ENCODE results near the gene ZNF687.

ZNF687 gene

DNA sequence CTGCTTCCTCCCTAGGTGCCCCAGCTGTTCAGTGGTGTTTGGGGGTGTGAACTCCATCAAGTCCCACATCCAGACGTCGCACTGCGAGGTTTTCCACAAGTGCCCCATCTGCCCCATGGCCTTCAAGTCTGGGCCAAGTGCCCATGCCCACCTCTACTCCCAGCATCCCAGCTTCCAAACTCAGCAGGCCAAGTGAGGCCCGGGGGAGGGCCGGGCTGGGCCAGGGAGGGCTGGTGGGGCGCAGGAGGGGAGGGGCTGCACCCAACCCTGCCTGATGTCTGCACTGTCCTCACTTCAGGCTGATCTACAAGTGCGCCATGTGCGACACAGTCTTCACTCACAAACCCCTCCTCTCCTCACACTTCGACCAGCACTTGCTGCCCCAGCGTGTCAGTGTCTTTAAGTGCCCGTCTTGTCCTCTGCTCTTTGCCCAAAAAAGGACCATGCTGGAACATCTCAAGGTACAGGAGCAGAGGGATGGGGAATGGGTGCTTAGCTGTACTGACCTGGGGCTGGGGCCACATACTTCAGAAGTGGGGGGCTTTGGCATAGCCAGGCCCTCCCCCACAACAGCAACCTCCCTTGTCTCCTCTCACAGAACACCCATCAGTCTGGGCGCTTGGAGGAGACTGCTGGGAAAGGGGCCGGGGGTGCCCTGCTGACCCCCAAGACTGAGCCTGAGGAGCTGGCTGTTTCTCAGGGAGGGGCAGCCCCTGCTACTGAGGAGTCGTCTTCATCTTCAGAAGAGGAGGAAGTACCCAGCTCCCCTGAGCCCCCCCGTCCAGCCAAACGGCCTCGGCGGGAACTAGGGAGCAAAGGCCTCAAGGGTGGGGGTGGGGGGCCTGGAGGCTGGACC is 7.2 kb downstream of the ZNF687 start:
- Histone ChIP-seq H3K9me3 (ENCODE audit: severe bottlenecking) (no peaks in the 10 kb centered on the region), H3K27ac (ENCODE audit: poor library complexity, severe bottlenecking) (no peak overlapping the region), H3K27me3 (ENCODE audit: insufficient read depth, poor library complexity, severe bottlenecking) (no peaks in the 10 kb centered on the region), H3K36me3 (ENCODE audit: low read depth) (peaks cover 67% of the 10 kb centered on the region), H3K4me1 (ENCODE audit: insufficient read depth, poor library complexity, severe bottlenecking) (no peaks in the 10 kb centered on the region), H3K4me3 (ENCODE audit: severe bottlenecking) (no peak overlapping the region)
- DNase-seq (ENCODE audit: low spot score) = no peak
- TF ChIP-seq, protein P1, sequence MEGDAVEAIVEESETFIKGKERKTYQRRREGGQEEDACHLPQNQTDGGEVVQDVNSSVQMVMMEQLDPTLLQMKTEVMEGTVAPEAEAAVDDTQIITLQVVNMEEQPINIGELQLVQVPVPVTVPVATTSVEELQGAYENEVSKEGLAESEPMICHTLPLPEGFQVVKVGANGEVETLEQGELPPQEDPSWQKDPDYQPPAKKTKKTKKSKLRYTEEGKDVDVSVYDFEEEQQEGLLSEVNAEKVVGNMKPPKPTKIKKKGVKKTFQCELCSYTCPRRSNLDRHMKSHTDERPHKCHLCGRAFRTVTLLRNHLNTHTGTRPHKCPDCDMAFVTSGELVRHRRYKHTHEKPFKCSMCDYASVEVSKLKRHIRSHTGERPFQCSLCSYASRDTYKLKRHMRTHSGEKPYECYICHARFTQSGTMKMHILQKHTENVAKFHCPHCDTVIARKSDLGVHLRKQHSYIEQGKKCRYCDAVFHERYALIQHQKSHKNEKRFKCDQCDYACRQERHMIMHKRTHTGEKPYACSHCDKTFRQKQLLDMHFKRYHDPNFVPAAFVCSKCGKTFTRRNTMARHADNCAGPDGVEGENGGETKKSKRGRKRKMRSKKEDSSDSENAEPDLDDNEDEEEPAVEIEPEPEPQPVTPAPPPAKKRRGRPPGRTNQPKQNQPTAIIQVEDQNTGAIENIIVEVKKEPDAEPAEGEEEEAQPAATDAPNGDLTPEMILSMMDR (IDR thresholded peaks at IDR 0.05; ENCODE audit: poor library complexity, severe bottlenecking) = no peak
- ATAC-seq (ENCODE audit: low read depth) = no peak

GRCh38 chr1:151289991-151290708 is 8.1 kb downstream of the ZNF687 start:
- no peak overlapping the region for H3K27ac ChIP-seq (ENCODE audit: poor library complexity, severe bottlenecking)

GRCh38 chr1:151290709-151291303 is 8.7 kb downstream of the ZNF687 start:
- no peaks in the 10 kb centered on the region for H3K9me3 ChIP-seq (ENCODE audit: severe bottlenecking)
- no peak for ATAC-seq (ENCODE audit: low read depth)

More at GRCh38 chr1:151289991-151290708, 8.1 kb downstream of the ZNF687 start:
- H3K9me3 ChIP-seq (ENCODE audit: severe bottlenecking) = no peaks in the 10 kb centered on the region
- DNase-seq (ENCODE audit: low spot score) = no peak
- H3K4me3 ChIP-seq (ENCODE audit: severe bottlenecking) = no peak overlapping the region
- peaks cover 75% of the 10 kb centered on the region for H3K36me3 ChIP-seq (ENCODE audit: low read depth)
- H3K27me3 ChIP-seq (ENCODE audit: insufficient read depth, poor library complexity, severe bottlenecking) = no peaks in the 10 kb centered on the region
- ATAC-seq (ENCODE audit: low read depth) = no peak
- H3K4me1 ChIP-seq (ENCODE audit: insufficient read depth, poor library complexity, severe bottlenecking) = no peaks in the 10 kb centered on the region
- TF ChIP-seq, protein P1 (IDR thresholded peaks at IDR 0.05; ENCODE audit: poor library complexity, severe bottlenecking) = no peak

GRCh38 chr1:151292207-151293030 is 10.3 kb downstream of the ZNF687 start:
- H3K27ac ChIP-seq (ENCODE audit: poor library complexity, severe bottlenecking) = no peak overlapping the region
- no peaks in the 10 kb centered on the region for H3K27me3 ChIP-seq (ENCODE audit: insufficient read depth, poor library complexity, severe bottlenecking)
- H3K4me3 ChIP-seq (ENCODE audit: severe bottlenecking) = no peak overlapping the region
- ATAC-seq (ENCODE audit: low read depth) (no peak), DNase-seq (ENCODE audit: low spot score) (no peak)
- TF ChIP-seq, protein P1 (IDR thresholded peaks at IDR 0.05; ENCODE audit: poor library complexity, severe bottlenecking) = no peak
- H3K36me3 ChIP-seq (ENCODE audit: low read depth) = peaks cover 89% of the 10 kb centered on the region
- H3K9me3 ChIP-seq (ENCODE audit: severe bottlenecking) = no peaks in the 10 kb centered on the region
- no peaks in the 10 kb centered on the region for H3K4me1 ChIP-seq (ENCODE audit: insufficient read depth, poor library complexity, severe bottlenecking)

More at GRCh38 chr1:151290709-151291303, 8.7 kb downstream of the ZNF687 start:
- Histone ChIP-seq H3K36me3 (ENCODE audit: low read depth) (peaks cover 81% of the 10 kb centered on the region), H3K4me3 (ENCODE audit: severe bottlenecking) (no peak overlapping the region), H3K27me3 (ENCODE audit: insufficient read depth, poor library complexity, severe bottlenecking) (no peaks in the 10 kb centered on the region), H3K4me1 (ENCODE audit: insufficient read depth, poor library complexity, severe bottlenecking) (no peaks in the 10 kb centered on the region), H3K27ac (ENCODE audit: poor library complexity, severe bottlenecking) (no peak overlapping the region)
- TF ChIP-seq, protein P1 (IDR thresholded peaks at IDR 0.05; ENCODE audit: poor library complexity, severe bottlenecking) = no peak
- no peak for DNase-seq (ENCODE audit: low spot score)

All from RWPE2 (cell line).